Endothelial cell of umbilical vein (primary cell): ENCODE data around the gene TSPAN4. TPM values are rescaled to one million over a fixed set of nuclear protein-coding genes. Genes with fewer than 3 reads are reported as not detected.

Experiments
- BruUV-seq: library from RNA; stranded (reverse); fragments of 400-500 nt; replicated peaks from 2 replicates; lab custom pipeline; 2021; lab: Mats Ljungman, UMichigan
- CTCF ChIA-PET: fragments of 300-600, 350-600 bp; sonication (Branson Sonifier 250); formaldehyde crosslinking; loops from one replicate; lab custom pipeline; 2021; ENCODE audit warnings: antibody characterized with exemption, inconsistent platforms; lab: Charles Lee
- POLR2A ChIA-PET: fragments of 300-600, 350-600 bp; sonication (Branson Sonifier 250); formaldehyde crosslinking; loops from one replicate; lab custom pipeline; 2021; ENCODE audit warnings: antibody characterized with exemption, inconsistent platforms; lab: Charles Lee
- DNase-seq: peaks from one replicate; pipeline ENCODE4 v3.0.0-alpha.2; 2011; ENCODE audit warnings: low read depth, low spot score
- FAIRE-seq: peaks from 2 replicates; lab custom pipeline; 2011; peaks lifted over from hg19 to GRCh38; lab: Jason Lieb, UNC
- H2AFZ ChIP-seq: 2 replicates; pipeline ENCODE4 v1.6.0; 2012; ENCODE audit warnings: low read depth, low read length, control low read depth, inconsistent platforms
- H3K27ac ChIP-seq: 2 replicates; pipeline ENCODE4 v1.5.1; 2011; ENCODE audit warnings: low read depth, mild to moderate bottlenecking, control low read depth, low read length, moderate library complexity; ENCODE audit not compliant: insufficient read depth
- H3K27me3 ChIP-seq, 2 experiments: 2 replicates each; pipeline versions ENCODE4 v1.6.0 to v1.6.1; 2011; ENCODE audit warnings: low read length in 2 of 2, mixed read lengths in 1 of 2; ENCODE audit not compliant: control insufficient read depth in 2 of 2, insufficient read depth in 2 of 2
- H3K36me3 ChIP-seq, 2 experiments: 2 replicates in 1 of 2; 3 replicates in 1 of 2; pipeline ENCODE4 v1.5.1; 2011; ENCODE audit warnings: low read length in 2 of 2, mild to moderate bottlenecking in 1 of 2, moderate library complexity in 1 of 2; ENCODE audit not compliant: control insufficient read depth in 2 of 2, insufficient read depth in 2 of 2; ENCODE audit errors: extremely low read depth in 1 of 2
- H3K4me1 ChIP-seq: 3 replicates; pipeline ENCODE4 v1.5.1; 2011; ENCODE audit warnings: mild to moderate bottlenecking, low read length; ENCODE audit not compliant: control insufficient read depth, insufficient read depth; ENCODE audit errors: extremely low read depth
- H3K4me2 ChIP-seq: 2 replicates; pipeline ENCODE4 v1.6.1; 2011; ENCODE audit warnings: low read length, control low read depth, mixed read lengths; ENCODE audit not compliant: insufficient read depth
- H3K4me3 ChIP-seq, 3 experiments: fragments of 200-600 bp in 1 of 3; sonication (generic), shearing (Covaris generic) in 1 of 3; replicated peaks in 1 of 3; 2 replicates each; pipeline ENCODE4 v1.5.1; 2011 to 2016; ENCODE audit warnings: control low read depth in 3 of 3, low read length in 3 of 3, mild to moderate bottlenecking in 2 of 3, inconsistent platforms in 1 of 3, low read depth in 1 of 3, moderate library complexity in 1 of 3; ENCODE audit not compliant: insufficient read depth in 1 of 3
- H3K79me2 ChIP-seq: 2 replicates; pipeline ENCODE4 v1.6.0; 2012; ENCODE audit warnings: low read length, inconsistent platforms; ENCODE audit not compliant: control insufficient read depth, insufficient read depth
- H3K9ac ChIP-seq: replicated peaks from 2 replicates; pipeline ENCODE3; 2011; ENCODE audit warnings: low read length, control low read depth; ENCODE audit not compliant: insufficient read depth; ENCODE audit errors: extremely low read depth
- H3K9me1 ChIP-seq: replicated peaks from 3 replicates; pipeline ENCODE4 v1.6.0; 2011; ENCODE audit warnings: mild to moderate bottlenecking, low read length; ENCODE audit not compliant: control insufficient read depth, insufficient read depth; ENCODE audit errors: extremely low read depth
- H3K9me3 ChIP-seq: replicated peaks from 2 replicates; pipeline ENCODE4 v1.5.1; 2012; ENCODE audit warnings: low read length, inconsistent platforms; ENCODE audit not compliant: control insufficient read depth, insufficient read depth
- H4K20me1 ChIP-seq: replicated peaks from 2 replicates; pipeline ENCODE3; 2011; ENCODE audit warnings: mild to moderate bottlenecking, low read length; ENCODE audit not compliant: control insufficient read depth, insufficient read depth; ENCODE audit errors: extremely low read depth
- EZH2 ChIP-seq: IDR thresholded peaks from 2 replicates; pipeline ENCODE4 v1.6.1; 2012; ENCODE audit warnings: borderline replicate concordance, low read depth, mild to moderate bottlenecking, moderate library complexity, low read length, inconsistent platforms; ENCODE audit not compliant: severe bottlenecking
- FOS ChIP-seq: IDR thresholded peaks from 2 replicates; pipeline ENCODE4 v1.6.1; 2011; ENCODE audit warnings: mild to moderate bottlenecking, low read length, moderate library complexity, borderline replicate concordance; ENCODE audit not compliant: insufficient read depth
- GATA2 ChIP-seq: IDR thresholded peaks from 2 replicates; pipeline ENCODE4 v1.7.0; 2011; ENCODE audit warnings: low read depth, mild to moderate bottlenecking, moderate library complexity, mixed read lengths, low read length; ENCODE audit not compliant: insufficient read length, insufficient read depth
- JUN ChIP-seq: IDR thresholded peaks from 2 replicates; pipeline ENCODE4 v1.6.1; 2011; ENCODE audit warnings: borderline replicate concordance, low read depth; ENCODE audit not compliant: insufficient read length, insufficient read depth
- MYC ChIP-seq: IDR thresholded peaks from one replicate; pipeline ENCODE4 v1.6.1; 2011; ENCODE audit warnings: mild to moderate bottlenecking, low read depth, low read length
- POLR2A ChIP-seq: IDR thresholded peaks from 2 replicates; pipeline ENCODE4 v1.6.1; 2012; ENCODE audit warnings: low read depth, mild to moderate bottlenecking, control low read depth, low read length
- POLR2AphosphoS5 ChIP-seq: IDR thresholded peaks from 2 replicates; pipeline ENCODE4 v1.6.1; 2012; ENCODE audit warnings: low read depth, mild to moderate bottlenecking, control low read depth, low read length, moderate library complexity; ENCODE audit not compliant: insufficient read depth
- dilution Hi-C: fragments of 300-500 bp; cut with MboI; formaldehyde crosslinking; loops from one replicate; pipeline ENCODE4 v1.15.0; 2019; ENCODE audit warnings: low sequenced_read_pairs; ENCODE audit not compliant: extremely low pct_ligation_motif_present
- intact Hi-C: fragments of 100-400 bp; cut with micrococcal nuclease; formaldehyde crosslinking; loops from one replicate; pipeline ENCODE4 v1.10.0; 2022
- polyA plus RNA-seq, 4 experiments: library from polyadenylated mRNA; depleted of rRNA in 3 of 4; stranded (reverse) in 3 of 4; unstranded in 1 of 4; fragments of >200 nt; gene quantifications; 2 replicates each; pipeline versions ENCODE4 v1.2.1 to v1.2.3, GENCODE V29; 2011 to 2012; ENCODE audit warnings: missing spikeins in 1 of 4
- total RNA-seq: library from RNA; stranded (reverse); gene quantifications from 2 replicates; pipeline ENCODE4 v1.2.3, GENCODE V29; 2021
- TF ChIP-seq, protein P1 (sequence below): IDR thresholded peaks from 2 replicates; pipeline ENCODE4 v1.6.1; 2011; ENCODE audit not compliant: insufficient read depth, insufficient read length
- TF ChIP-seq, protein P2 (sequence below), 2 donors: IDR thresholded peaks; 1 replicate in 1 of 2; 2 replicates in 1 of 2; pipeline ENCODE4 v1.5.1; 2011; ENCODE audit warnings: low read length in 2 of 2, mild to moderate bottlenecking in 2 of 2, moderate library complexity in 2 of 2, control low read depth in 1 of 2, inconsistent platforms in 1 of 2, low read depth in 1 of 2; ENCODE audit not compliant: insufficient read depth in 1 of 2; ENCODE audit errors: extremely low read depth in 1 of 2

TSPAN4 gene
- total and polyA plus RNA-seq, 2 donors (not counting 3 experiments of a cell fraction or from before 2014, with no cell fraction given) = 114 to 199 TPM

DNA sequence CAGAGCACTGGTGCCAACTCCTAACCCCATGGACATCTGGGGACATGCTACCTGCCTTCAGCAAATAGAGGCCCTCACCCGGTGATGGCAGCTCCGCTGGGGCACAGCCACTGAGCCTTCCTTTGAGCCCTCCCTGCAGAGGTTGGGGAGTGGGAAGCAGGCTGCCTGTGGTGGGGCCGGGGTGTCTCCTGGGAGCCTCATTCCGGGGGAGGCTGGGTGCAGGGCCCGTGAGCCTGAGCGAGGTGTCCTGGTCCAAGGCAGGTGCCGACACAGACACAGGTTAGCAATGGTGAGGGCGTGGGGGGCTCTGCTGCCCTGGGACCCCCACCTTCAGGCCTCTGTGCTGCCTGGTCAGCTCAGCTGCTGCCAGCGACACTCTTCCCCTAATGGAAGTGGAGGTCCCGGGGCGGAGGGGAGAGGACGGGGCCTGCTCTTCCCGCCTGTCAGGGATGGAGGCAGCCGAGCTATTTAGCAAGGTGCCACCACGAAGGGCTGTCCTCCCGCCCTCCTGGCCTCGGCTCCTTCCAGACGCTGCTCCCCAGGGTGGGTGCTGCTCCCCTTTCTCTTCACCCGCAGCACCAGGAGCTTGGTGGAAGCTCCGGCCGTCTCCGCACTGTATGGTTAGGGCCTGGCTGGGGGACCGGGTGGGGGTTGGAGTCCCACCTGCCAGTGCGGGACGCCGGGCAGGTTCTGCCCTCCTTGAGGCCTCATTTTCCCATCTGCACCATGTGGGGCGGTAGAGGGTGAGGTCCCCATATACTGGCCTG is 11.2 kb downstream of the TSPAN4 start:
- dilution Hi-C loops = no loop called here
- Histone ChIP-seq H3K27ac (no peak overlapping the region), H3K9ac (no peak overlapping the region), H3K4me2 (no peak overlapping the region), H3K4me1 (no peaks in the 10 kb centered on the region), H3K27me3 (no peaks in the 10 kb centered on the region), H3K4me3 (no peak overlapping the region), H3K9me3 (no peaks in the 10 kb centered on the region), H3K9me1 (no peaks in the 10 kb centered on the region), H2AFZ (no peak overlapping the region), H4K20me1 (no peaks in the 10 kb centered on the region), H3K36me3 (no peaks in the 10 kb centered on the region), H3K79me2 (no peaks in the 10 kb centered on the region)
- CTCF ChIA-PET = no interaction called here
- FAIRE-seq (no peak), DNase-seq (no peak)
- TF ChIP-seq GATA2 (no peak), JUN (no peak)
- BruUV-seq = no TSS peak
- intact Hi-C loops = no loop called here
- POLR2A ChIA-PET = no interaction called here

DNA sequence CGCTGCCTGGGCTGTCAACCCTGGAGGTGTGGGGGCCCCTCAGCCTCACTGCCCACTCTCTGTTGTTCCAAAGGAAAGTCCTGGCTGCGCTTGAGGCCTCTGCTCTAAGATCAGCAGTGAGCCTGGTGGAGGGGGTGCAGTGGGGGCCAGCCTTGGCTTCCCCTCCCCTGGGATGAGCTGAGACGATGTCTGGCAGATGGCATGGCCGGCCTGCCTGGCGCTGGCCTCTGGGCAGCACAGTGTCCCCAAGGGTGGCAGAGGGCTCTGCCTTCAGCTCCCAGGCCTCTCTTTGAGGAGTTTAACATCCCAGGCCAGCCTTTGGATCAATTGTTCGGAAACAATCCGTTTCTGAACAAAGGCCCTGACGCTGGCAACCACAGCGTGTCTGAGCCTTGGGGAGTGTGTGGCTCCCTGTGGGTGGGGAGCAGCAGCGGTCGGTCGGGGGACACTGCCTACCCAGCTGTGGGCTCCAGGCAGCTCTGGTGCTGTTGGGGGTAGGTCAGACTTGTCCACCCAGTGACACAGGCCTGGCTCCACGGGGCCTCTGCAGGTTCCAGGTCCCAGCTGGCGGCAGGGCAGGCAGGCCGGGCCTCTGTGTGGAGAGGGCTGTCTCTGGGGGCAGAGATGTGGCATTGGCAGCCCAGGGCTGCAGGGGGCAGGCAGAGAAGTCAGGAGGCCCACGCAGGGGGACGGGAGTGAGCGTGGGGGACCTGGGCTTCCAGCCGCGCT is 12.1 kb downstream of the TSPAN4 start:
- intact Hi-C loops (no loop called here), dilution Hi-C loops (no loop called here)
- no peaks in the 10 kb centered on the region for H3K9me1 ChIP-seq
- TF ChIP-seq, protein P1, sequence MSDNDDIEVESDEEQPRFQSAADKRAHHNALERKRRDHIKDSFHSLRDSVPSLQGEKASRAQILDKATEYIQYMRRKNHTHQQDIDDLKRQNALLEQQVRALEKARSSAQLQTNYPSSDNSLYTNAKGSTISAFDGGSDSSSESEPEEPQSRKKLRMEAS = no peak
- TF ChIP-seq GATA2 (no peak), EZH2 (no peak), FOS (no peak), POLR2AphosphoS5 (no peak), JUN (no peak), MYC (no peak), POLR2A (no peak)
- TF ChIP-seq, protein P2, sequence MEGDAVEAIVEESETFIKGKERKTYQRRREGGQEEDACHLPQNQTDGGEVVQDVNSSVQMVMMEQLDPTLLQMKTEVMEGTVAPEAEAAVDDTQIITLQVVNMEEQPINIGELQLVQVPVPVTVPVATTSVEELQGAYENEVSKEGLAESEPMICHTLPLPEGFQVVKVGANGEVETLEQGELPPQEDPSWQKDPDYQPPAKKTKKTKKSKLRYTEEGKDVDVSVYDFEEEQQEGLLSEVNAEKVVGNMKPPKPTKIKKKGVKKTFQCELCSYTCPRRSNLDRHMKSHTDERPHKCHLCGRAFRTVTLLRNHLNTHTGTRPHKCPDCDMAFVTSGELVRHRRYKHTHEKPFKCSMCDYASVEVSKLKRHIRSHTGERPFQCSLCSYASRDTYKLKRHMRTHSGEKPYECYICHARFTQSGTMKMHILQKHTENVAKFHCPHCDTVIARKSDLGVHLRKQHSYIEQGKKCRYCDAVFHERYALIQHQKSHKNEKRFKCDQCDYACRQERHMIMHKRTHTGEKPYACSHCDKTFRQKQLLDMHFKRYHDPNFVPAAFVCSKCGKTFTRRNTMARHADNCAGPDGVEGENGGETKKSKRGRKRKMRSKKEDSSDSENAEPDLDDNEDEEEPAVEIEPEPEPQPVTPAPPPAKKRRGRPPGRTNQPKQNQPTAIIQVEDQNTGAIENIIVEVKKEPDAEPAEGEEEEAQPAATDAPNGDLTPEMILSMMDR (IDR thresholded peaks at IDR 0.05; ENCODE audit: extremely low read depth in 1 of 2, insufficient read depth in 1 of 2, low read depth in 1 of 2, low read length in 2 of 2) = no peak
- no peaks in the 10 kb centered on the region for H3K79me2 ChIP-seq
- no peak overlapping the region for H3K4me3 ChIP-seq
- no peaks in the 10 kb centered on the region for H3K27me3 ChIP-seq
- no peak overlapping the region for H3K4me2 ChIP-seq
- no peaks in the 10 kb centered on the region for H3K9me3 ChIP-seq
- DNase-seq = no peak
- no TSS peak for BruUV-seq
- H3K27ac ChIP-seq = no peak overlapping the region
- no peak overlapping the region for H3K9ac ChIP-seq
- H3K36me3 ChIP-seq = no peaks in the 10 kb centered on the region
- no peaks in the 10 kb centered on the region for H3K4me1 ChIP-seq
- no peak overlapping the region for H2AFZ ChIP-seq
- ChIA-PET CTCF (interaction anchor here (0.9 kb wide), 1 partner anchor 13 kb away, joined by 3 read pairs; no protein-coding TSS in a partner anchor), POLR2A (no interaction called here)
- no peak for FAIRE-seq
- no peaks in the 10 kb centered on the region for H4K20me1 ChIP-seq
